Measurements from ENCODE around the gene CDK5RAP2.

The CDK5RAP2 gene

DNA sequence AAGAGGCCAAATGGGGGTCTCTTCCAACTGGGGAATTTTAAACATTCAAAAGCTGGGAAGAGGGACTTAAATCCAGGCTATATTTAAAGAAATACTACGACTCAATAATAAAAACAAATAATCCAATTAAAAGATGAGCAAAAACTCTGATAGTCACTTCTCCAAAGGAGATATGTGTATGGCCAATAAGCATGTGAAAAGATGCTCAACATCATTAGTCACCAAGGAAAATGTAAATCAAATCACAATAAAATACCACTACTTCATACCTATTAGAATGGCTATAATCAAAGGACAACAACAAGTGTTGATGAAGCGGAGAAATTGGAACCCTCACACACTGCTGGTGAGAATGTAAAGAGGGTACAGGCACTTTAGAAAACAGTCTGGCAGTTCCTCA is 130.4 kb downstream of the CDK5RAP2 start:
- no peak for DNase-seq
- in situ Hi-C loops (cut with MboI; ENCODE audit: low pct_unique_long_range_greater_than_20kb, low sequenced_read_pairs), result no loop called here

DNA sequence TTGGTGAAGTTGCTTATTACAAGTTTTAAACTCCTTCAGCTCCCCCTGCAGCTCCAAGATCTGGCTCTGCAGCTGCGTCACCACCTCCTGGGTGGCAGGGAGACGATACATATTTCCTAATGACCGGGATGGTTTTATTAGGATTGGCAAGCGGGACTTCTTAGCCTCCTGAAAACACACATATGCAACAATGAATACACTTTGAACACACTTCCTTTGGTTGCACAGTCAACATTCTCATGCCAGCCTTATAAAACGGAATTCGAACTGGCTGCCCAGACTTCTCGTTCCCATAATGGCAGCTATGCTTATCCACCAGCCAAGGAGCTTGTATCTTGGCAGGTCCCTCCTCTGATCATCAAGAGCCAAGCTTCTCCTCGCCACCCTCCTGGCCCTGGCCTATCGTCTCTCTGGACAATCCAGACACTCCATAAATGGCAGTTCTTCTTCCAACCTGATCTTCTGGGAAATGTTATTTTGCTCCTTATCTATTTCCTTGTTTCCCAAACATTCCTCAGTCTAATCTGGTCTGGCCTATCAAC is 131.9 kb downstream of the CDK5RAP2 start:
- no peak for DNase-seq
- in situ Hi-C loops (cut with MboI; ENCODE audit: low pct_unique_long_range_greater_than_20kb, low sequenced_read_pairs), result no loop called here

DNA sequence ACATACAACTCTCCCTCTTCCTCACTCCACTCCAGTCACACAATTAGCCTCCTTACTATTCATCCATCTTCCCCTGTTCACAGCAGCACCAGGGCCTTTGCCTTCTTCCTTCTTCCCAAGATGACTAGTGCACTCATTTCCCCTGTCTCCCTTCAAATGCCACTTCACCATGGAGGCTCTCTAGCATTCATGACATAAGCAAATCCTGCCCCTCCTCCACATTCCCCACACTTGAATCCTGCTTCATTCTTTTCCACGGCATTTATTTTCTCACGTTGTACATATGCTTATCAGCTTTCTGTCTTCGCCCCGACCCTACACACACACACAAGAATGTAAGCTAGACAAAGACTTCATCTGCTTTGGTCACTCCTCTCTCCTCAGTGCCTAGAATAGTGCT is 133.3 kb downstream of the CDK5RAP2 start:
- in situ Hi-C loops (cut with MboI; ENCODE audit: low pct_unique_long_range_greater_than_20kb, low sequenced_read_pairs), result no loop called here
- DNase-seq, result no peak

DNA sequence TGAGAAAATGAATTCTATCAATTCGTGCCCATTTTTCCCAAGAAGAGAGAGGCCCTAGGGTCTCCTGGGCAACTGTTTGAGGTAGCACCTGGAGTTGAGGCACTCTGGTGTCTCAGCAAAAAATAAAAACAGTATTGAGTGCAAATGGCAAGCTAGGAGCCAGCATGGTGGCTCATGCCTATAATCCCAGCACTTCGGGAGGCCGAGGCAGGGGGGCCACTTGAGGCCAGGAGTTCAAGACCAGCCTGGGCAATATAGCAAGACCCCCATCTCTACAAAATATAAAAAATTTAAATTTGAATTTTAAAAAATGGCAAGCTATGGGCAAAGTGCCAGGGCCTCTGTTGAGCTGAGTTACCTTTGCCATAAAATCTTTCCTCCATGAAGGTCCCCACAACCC is 136.0 kb downstream of the CDK5RAP2 start:
- in situ Hi-C loops (cut with MboI; ENCODE audit: low pct_unique_long_range_greater_than_20kb, low sequenced_read_pairs), result no loop called here
- no peak for DNase-seq

DNA sequence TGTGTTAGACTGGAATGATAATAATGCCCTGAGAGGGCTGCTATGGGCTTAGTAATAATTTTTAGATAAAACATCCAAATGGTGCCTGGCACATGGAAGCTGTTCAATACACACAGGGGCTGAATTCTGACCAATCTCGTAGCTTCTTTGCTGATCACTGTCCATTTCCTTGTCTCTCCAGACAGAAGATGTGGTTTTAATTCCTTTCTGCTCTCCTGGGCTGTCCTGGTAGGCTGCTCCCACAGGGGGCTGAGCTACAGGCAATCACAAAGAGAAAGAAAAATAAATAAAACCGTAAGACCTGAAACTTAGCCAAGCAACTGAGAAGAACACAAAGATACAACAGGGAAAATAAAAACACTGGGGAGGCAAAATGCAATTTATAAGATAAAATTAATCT is 136.5 kb downstream of the CDK5RAP2 start:
- DNase-seq, result no peak
- in situ Hi-C loops (cut with MboI; ENCODE audit: low pct_unique_long_range_greater_than_20kb, low sequenced_read_pairs), result no loop called here

DNA sequence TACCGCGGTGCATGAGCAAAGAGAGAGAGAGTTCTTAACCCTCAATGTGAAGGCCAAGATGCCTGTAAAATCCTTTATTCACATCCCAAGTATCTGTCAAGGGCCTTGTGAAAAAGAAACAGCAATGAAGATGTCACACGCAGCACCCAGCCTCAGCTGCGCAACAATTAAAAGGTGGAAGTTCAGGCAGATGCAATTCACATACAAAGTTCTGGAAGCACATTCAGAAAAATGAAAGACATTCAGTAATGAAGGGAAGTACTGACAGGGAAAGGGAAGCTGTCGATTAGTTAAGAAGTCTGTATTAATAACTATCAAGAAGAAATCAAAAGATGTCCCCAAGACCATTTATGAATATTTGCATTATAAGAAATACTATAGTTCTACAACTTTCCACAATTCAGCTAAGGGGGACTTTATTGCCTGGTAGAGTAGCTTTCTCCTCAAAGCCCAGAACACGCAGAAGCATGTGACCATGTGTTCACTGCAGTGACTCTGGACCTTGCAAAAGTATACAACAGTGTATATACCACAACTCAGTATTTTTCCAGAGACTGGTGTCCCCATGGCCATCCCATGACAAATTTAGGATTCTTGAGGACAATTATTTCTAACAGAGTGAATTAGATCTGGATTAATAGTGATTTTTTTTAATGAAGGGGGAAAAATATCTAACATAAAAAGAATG is 137.5 kb downstream of the CDK5RAP2 start:
- in situ Hi-C loops (cut with MboI; ENCODE audit: low pct_unique_long_range_greater_than_20kb, low sequenced_read_pairs), result no loop called here
- no peak for DNase-seq

GRCh38 chr9:120441426-120442307 is 138.3 kb downstream of the CDK5RAP2 start:
- DNase-seq, result no peak
- in situ Hi-C loops (cut with MboI; ENCODE audit: low pct_unique_long_range_greater_than_20kb, low sequenced_read_pairs), result no loop called here

GRCh38 chr9:120440791-120441190 is 139.2 kb downstream of the CDK5RAP2 start:
- no peak for DNase-seq
- in situ Hi-C loops (cut with MboI; ENCODE audit: low pct_unique_long_range_greater_than_20kb, low sequenced_read_pairs), result no loop called here

- in situ Hi-C loops (cut with MboI; ENCODE audit: low pct_unique_long_range_greater_than_20kb, low sequenced_read_pairs), result no loop called here
- no peak for DNase-seq
Measured at GRCh38 chr9:120439926-120440325, 140.0 kb downstream of the CDK5RAP2 start.

GRCh38 chr9:120438836-120439546 is 141.0 kb downstream of the CDK5RAP2 start:
- DNase-seq, result peak; percentile 16
- in situ Hi-C loops (cut with MboI; ENCODE audit: low pct_unique_long_range_greater_than_20kb, low sequenced_read_pairs), result no loop called here

DNA sequence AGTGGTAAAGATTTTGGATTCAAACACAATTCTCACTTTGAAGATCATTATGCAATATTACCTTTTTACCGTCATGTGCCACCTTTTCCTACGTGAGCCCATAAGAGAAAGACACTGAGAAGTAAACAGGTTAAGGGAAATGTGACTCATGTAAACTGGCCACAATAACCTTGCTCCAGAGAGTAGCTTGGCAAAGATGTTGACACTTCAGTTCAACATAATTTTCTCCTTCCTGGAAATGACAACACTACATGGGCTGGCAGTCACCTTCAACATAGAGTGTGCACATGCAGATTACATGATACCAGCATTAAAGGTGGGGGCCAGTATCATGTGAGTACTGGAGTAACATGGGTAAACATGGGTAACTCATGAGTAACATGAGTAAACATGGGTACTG is 141.9 kb downstream of the CDK5RAP2 start:
- DNase-seq, result no peak
- in situ Hi-C loops (cut with MboI; ENCODE audit: low pct_unique_long_range_greater_than_20kb, low sequenced_read_pairs), result no loop called here

- peak; percentile 50 for DNase-seq
- in situ Hi-C loops (cut with MboI; ENCODE audit: low pct_unique_long_range_greater_than_20kb, low sequenced_read_pairs), result no loop called here
Measured at GRCh38 chr9:120436983-120437475, 142.9 kb downstream of the CDK5RAP2 start.

- DNase-seq, result no peak
- in situ Hi-C loops (cut with MboI; ENCODE audit: low pct_unique_long_range_greater_than_20kb, low sequenced_read_pairs), result no loop called here
Measured at GRCh38 chr9:120436446-120436845, 143.5 kb downstream of the CDK5RAP2 start.

GRCh38 chr9:120435091-120435490 is 144.9 kb downstream of the CDK5RAP2 start:
- in situ Hi-C loops (cut with MboI; ENCODE audit: low pct_unique_long_range_greater_than_20kb, low sequenced_read_pairs), result no loop called here

GRCh38 chr9:120434532-120434931 is 145.4 kb downstream of the CDK5RAP2 start:
- in situ Hi-C loops (cut with MboI; ENCODE audit: low pct_unique_long_range_greater_than_20kb, low sequenced_read_pairs), result no loop called here
- no peak for DNase-seq

More at GRCh38 chr9:120435091-120435490, 144.9 kb downstream of the CDK5RAP2 start:
- no peak for DNase-seq

- in situ Hi-C loops (cut with MboI; ENCODE audit: low pct_unique_long_range_greater_than_20kb, low sequenced_read_pairs), result no loop called here
- DNase-seq, result no peak
Measured at GRCh38 chr9:120433701-120434100, 146.3 kb downstream of the CDK5RAP2 start.

DNA sequence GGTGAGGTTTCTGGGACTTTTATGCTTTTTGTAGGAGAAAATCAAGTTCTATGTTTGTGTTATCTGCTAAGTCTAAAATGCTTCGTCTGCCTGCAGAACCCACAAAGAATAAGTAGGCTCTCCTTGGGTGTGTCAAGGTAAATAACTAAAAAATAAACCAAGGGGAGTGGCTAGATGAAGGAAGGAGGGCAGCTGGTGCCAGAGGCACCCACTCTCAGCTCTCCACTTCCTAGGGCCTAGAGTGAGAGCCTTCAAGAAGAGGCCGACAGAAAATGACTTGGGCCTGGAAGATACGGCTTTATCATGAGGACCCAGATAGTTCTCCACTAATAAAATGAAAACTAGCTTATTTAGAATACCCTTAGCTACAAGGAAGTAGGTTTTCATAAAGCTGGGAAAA is 147.4 kb downstream of the CDK5RAP2 start:
- in situ Hi-C loops (cut with MboI; ENCODE audit: low pct_unique_long_range_greater_than_20kb, low sequenced_read_pairs), result no loop called here
- no peak for DNase-seq

GRCh38 chr9:120431268-120431667 is 148.7 kb downstream of the CDK5RAP2 start:
- peak; percentile 17 for DNase-seq
- in situ Hi-C loops (cut with MboI; ENCODE audit: low pct_unique_long_range_greater_than_20kb, low sequenced_read_pairs), result no loop called here

- DNase-seq, result no peak
- in situ Hi-C loops (cut with MboI; ENCODE audit: low pct_unique_long_range_greater_than_20kb, low sequenced_read_pairs), result no loop called here
Measured at GRCh38 chr9:120424248-120424647, 155.7 kb downstream of the CDK5RAP2 start.

Measured in KBM-7 (cell line).